ENCODE results near the gene LSP1.

DNA sequence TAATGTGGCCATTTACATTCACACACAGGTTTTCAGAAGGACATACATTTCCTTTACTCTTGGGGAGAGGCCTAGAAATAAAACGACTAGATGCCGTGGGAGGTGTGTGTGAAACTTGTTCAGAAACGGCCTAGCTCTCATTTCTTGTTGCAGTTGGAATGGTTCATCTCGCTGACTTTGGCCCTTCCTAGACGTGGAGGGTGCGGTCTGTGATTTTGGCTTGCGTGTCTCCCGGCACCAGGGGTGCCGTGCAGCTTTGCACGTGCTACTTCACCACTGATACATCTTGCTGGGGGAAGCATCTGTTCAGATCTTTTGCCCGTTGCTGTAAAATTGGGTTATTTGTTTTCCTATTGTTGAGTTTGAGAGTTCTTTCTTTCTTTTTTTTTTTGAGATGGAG is 41.9 kb downstream of the LSP1 start:
- TF ChIP-seq, protein P1, sequence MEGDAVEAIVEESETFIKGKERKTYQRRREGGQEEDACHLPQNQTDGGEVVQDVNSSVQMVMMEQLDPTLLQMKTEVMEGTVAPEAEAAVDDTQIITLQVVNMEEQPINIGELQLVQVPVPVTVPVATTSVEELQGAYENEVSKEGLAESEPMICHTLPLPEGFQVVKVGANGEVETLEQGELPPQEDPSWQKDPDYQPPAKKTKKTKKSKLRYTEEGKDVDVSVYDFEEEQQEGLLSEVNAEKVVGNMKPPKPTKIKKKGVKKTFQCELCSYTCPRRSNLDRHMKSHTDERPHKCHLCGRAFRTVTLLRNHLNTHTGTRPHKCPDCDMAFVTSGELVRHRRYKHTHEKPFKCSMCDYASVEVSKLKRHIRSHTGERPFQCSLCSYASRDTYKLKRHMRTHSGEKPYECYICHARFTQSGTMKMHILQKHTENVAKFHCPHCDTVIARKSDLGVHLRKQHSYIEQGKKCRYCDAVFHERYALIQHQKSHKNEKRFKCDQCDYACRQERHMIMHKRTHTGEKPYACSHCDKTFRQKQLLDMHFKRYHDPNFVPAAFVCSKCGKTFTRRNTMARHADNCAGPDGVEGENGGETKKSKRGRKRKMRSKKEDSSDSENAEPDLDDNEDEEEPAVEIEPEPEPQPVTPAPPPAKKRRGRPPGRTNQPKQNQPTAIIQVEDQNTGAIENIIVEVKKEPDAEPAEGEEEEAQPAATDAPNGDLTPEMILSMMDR (IDR thresholded peaks at IDR 0.05): no peak
- TF ChIP-seq POLR2AphosphoS5 (IDR thresholded peaks at IDR 0.05) (no peak), POLR2A (IDR thresholded peaks at IDR 0.05) (no peak), EP300 (IDR thresholded peaks at IDR 0.05) (no peak)

Measured in sigmoid colon (tissue), 4 donors.